Neuronal stem cell (in vitro differentiated cells): ENCODE data around the gene VPS36. TPM values are rescaled to one million over a fixed set of nuclear protein-coding genes. Genes with fewer than 3 reads are reported as not detected.
A peak's percentile ranks its signal among the peaks of the same experiment; 100 is the strongest.
"Not testable (repeated sequence)": the region's sequence is repeated elsewhere in the genome, so short reads cannot be mapped to it uniquely, and the experiment has no call there.

Experiments
- DNase-seq: peaks from one replicate; pipeline ENCODE4 v3.0.0-alpha.2; 2013; ENCODE audit warnings: low spot score
- H2AFZ ChIP-seq: one replicate; pipeline ENCODE4 v1.6.1; 2013; ENCODE audit warnings: mild to moderate bottlenecking, low read length, inconsistent platforms
- H2AK5ac ChIP-seq: 2 replicates; pipeline ENCODE4 v1.6.1; 2013; ENCODE audit warnings: low read depth, mild to moderate bottlenecking, inconsistent platforms, low read length, moderate library complexity, mixed read lengths
- H2BK120ac ChIP-seq: 2 replicates; pipeline ENCODE4 v1.6.1; 2013; ENCODE audit warnings: low read depth, mild to moderate bottlenecking, inconsistent platforms, low read length, moderate library complexity, mixed read lengths
- H2BK12ac ChIP-seq: one replicate; pipeline ENCODE4 v1.6.1; 2013; ENCODE audit warnings: low read length, inconsistent platforms
- H2BK15ac ChIP-seq: 2 replicates; pipeline ENCODE4 v1.6.1; 2013; ENCODE audit warnings: mild to moderate bottlenecking, low read length, inconsistent platforms, mixed read lengths
- H2BK5ac ChIP-seq: one replicate; pipeline ENCODE4 v1.6.1; 2013; ENCODE audit warnings: inconsistent platforms, mild to moderate bottlenecking, low read length, moderate library complexity
- H3K14ac ChIP-seq: one replicate; pipeline ENCODE4 v1.6.1; 2013; ENCODE audit warnings: low read length, inconsistent platforms
- H3K18ac ChIP-seq: 2 replicates; pipeline ENCODE4 v1.6.1; 2013; ENCODE audit warnings: low read length, inconsistent platforms
- H3K23ac ChIP-seq: 2 replicates; pipeline ENCODE4 v1.6.1; 2013; ENCODE audit warnings: low read depth, mild to moderate bottlenecking, mixed read lengths, low read length, inconsistent platforms; ENCODE audit not compliant: poor library complexity
- H3K27ac ChIP-seq: replicated peaks from 3 replicates; pipeline ENCODE4 v1.5.1; 2013; ENCODE audit warnings: low read length, inconsistent platforms
- H3K27me3 ChIP-seq, 3 experiments: 2 replicates each; pipeline ENCODE4 v1.6.1; 2013; ENCODE audit warnings: low read length in 3 of 3, mild to moderate bottlenecking in 2 of 3, inconsistent platforms in 1 of 3, low read depth in 1 of 3, mixed read lengths in 1 of 3, moderate library complexity in 1 of 3; ENCODE audit not compliant: control insufficient read depth in 3 of 3, insufficient read depth in 3 of 3
- H3K36me3 ChIP-seq, 2 donors: replicated peaks in 1 of 2; 2 replicates each; pipeline ENCODE4 v1.6.1; 2013; ENCODE audit warnings: low read length in 2 of 2; ENCODE audit not compliant: control insufficient read depth in 2 of 2, insufficient read depth in 2 of 2
- H3K4ac ChIP-seq: 2 replicates; pipeline ENCODE4 v1.6.1; 2013; ENCODE audit warnings: inconsistent platforms, mild to moderate bottlenecking, low read length, moderate library complexity
- H3K4me1 ChIP-seq, 2 donors: 1 replicate in 1 of 2; 2 replicates in 1 of 2; pipeline ENCODE4 v1.6.1; 2013; ENCODE audit warnings: low read length in 2 of 2, low read depth in 1 of 2; ENCODE audit not compliant: control insufficient read depth in 2 of 2, insufficient read depth in 1 of 2
- H3K4me2 ChIP-seq: one replicate; pipeline ENCODE4 v1.6.1; 2013; ENCODE audit warnings: mild to moderate bottlenecking, low read length, inconsistent platforms; ENCODE audit not compliant: insufficient read depth, poor library complexity, severe bottlenecking
- H3K4me3 ChIP-seq, 2 donors: 2 replicates each; pipeline ENCODE4 v1.5.1; 2013; ENCODE audit warnings: low read length in 2 of 2, mild to moderate bottlenecking in 2 of 2, inconsistent platforms in 1 of 2, moderate library complexity in 1 of 2
- H3K79me1 ChIP-seq: one replicate; pipeline ENCODE4 v1.6.1; 2013; ENCODE audit warnings: low read depth, mild to moderate bottlenecking, inconsistent platforms, low read length, moderate library complexity
- H3K9ac ChIP-seq: one replicate; pipeline ENCODE4 v1.6.1; 2013; ENCODE audit warnings: mild to moderate bottlenecking, low read depth, low read length, inconsistent platforms; ENCODE audit not compliant: poor library complexity
- H3K9me3 ChIP-seq, 2 donors: replicated peaks in 1 of 2; 2 replicates each; pipeline versions ENCODE3 to v1.6.1; 2013; ENCODE audit warnings: low read length in 2 of 2, mild to moderate bottlenecking in 2 of 2, inconsistent platforms in 1 of 2, low read depth in 1 of 2, mixed read lengths in 1 of 2, moderate library complexity in 1 of 2; ENCODE audit not compliant: control insufficient read depth in 2 of 2, insufficient read depth in 1 of 2
- H4K8ac ChIP-seq: one replicate; pipeline ENCODE4 v1.6.1; 2013; ENCODE audit warnings: low read depth, mild to moderate bottlenecking, inconsistent platforms, low read length, moderate library complexity
- H4K91ac ChIP-seq: one replicate; pipeline ENCODE4 v1.6.1; 2013; ENCODE audit warnings: low read length, low read depth, mild to moderate bottlenecking, inconsistent platforms; ENCODE audit not compliant: poor library complexity
- WGBS, 2 donors: extraction: QIAGEN DNeasy Blood & Tissue Kit; methylation state at CpG; one replicate each; pipeline ENCODE4 v1.1.7; 2013; ENCODE audit warnings: missing lambda C conversion rate in 2 of 2, mixed read lengths in 1 of 2; ENCODE audit not compliant: insufficient read length in 2 of 2, insufficient replicate concordance in 1 of 2; ENCODE audit errors: extremely low coverage in 2 of 2; 5-methylcytosine and 5-hydroxymethylcytosine counted together
- polyA plus RNA-seq, 2 experiments: library from polyadenylated mRNA; stranded (reverse); fragments of 200-250 nt; gene quantifications; one replicate each; pipeline ENCODE4 v1.2.3, GENCODE V29; 2013

VPS36 gene, protein sequence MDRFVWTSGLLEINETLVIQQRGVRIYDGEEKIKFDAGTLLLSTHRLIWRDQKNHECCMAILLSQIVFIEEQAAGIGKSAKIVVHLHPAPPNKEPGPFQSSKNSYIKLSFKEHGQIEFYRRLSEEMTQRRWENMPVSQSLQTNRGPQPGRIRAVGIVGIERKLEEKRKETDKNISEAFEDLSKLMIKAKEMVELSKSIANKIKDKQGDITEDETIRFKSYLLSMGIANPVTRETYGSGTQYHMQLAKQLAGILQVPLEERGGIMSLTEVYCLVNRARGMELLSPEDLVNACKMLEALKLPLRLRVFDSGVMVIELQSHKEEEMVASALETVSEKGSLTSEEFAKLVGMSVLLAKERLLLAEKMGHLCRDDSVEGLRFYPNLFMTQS
- polyA plus RNA-seq (2013, experiment 1 of 2): 27.3 TPM
- 27.8 TPM for polyA plus RNA-seq (2013, experiment 2 of 2)

DNA sequence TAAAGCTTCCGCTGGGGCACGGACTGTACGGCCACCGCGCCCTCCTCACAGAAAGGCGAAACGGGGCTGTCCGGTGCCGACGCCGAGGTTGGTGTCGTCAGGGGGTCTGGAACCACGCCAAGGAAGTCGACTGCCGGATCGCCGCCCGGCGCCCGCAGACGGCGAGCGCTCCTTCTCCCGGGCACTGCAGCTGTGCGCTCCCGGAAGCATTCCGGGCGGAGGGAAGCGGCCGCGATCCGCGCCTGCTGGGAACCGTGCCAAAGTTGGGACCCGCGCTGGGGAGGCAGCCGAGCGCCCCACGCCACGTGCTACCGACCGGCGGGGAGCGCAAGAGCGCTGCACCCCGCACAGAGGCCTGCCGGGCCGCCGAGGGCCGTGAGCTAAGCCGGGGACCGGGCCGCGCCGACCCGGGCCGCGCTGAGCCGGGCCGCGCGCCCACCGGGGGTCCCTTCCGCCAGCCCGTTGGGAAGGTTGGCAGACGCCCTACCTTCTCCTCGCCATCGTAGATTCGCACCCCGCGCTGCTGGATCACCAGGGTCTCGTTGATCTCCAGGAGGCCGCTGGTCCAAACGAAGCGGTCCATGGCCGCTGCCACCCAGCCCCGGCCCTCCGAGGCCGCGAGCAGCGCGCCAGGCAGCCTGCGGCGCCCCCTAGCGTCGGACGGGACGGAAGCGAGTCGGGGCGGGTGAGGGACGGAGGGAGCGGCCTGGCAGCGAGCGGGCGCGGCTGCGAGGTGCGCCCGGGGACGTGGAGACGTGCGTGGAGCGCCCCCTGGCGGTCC is at the start of gene VPS36:
Gene VPS36, minus strand, starts transcription at position 623 of the 781 bp plus-strand sequence. Its CDS starts 40 bp downstream, at position 583.
- no CpG with 5 or more reads among the region's 105 CpGs for WGBS, 2 donors
- peaks cover 6 to 7% of the 10 kb centered on the region in 2 donors for H3K4me1 ChIP-seq
- H4K91ac ChIP-seq: peak within 1 kb of the TSS; percentile 75
- H2BK5ac ChIP-seq: peak within 1 kb of the TSS; percentile 93
- peaks cover 0 to 22% of the 10 kb centered on the region in 2 donors for H3K36me3 ChIP-seq
- H2BK120ac ChIP-seq: no peak within 1 kb of the TSS
- peak within 1 kb of the TSS; percentile 100 for H2AFZ ChIP-seq
- H3K14ac ChIP-seq: peak within 1 kb of the TSS; percentile 95
- H3K27me3 ChIP-seq: no peaks in the 10 kb centered on the region
- H3K9me3 ChIP-seq: no peaks in the 10 kb centered on the region
- peak within 1 kb of the TSS; percentile 96 for H3K9ac ChIP-seq
- peak within 1 kb of the TSS; percentile 27 for H2BK15ac ChIP-seq
- peak within 1 kb of the TSS; percentile 99 for H3K18ac ChIP-seq
- peak within 1 kb of the TSS; percentile 64 for H3K4me2 ChIP-seq
- H3K27ac ChIP-seq: peak within 1 kb of the TSS; percentile 54
- H3K79me1 ChIP-seq: peaks cover 3% of the 10 kb centered on the region
- no peak within 1 kb of the TSS for H3K4ac ChIP-seq
- peak; percentile 96 for DNase-seq
- no peak within 1 kb of the TSS for H4K8ac ChIP-seq
- H2BK12ac ChIP-seq: no peak within 1 kb of the TSS
- H3K4me3 ChIP-seq: peak within 1 kb of the TSS; percentile 97 to 99
- H2AK5ac ChIP-seq: peak within 1 kb of the TSS; percentile 58
- H3K23ac ChIP-seq: peak within 1 kb of the TSS; percentile 74

DNA sequence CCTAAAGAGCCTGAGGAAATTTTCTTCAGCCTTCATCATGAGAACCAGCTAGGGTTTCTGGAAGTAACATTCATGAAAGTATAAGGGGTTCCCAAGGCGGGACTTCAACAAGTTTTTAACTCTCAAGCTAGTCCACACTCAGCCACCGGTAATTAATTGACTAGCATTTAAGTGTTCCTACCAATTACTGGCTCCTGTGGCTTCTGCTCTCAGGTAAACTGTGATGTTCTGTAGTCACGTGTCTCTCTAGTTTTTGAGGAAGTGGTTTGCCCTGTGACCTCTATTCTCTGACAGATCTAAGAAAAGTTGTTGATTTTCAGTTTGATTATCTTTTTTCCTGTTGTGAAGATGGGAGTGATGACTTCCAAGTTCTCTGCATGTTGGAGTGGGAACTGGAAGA is 47.5 kb upstream of the VPS36 start:
- not testable (repeated sequence) for H3K27ac ChIP-seq, H3K27me3 ChIP-seq, H4K8ac ChIP-seq, H3K36me3 ChIP-seq, H3K18ac ChIP-seq, H2BK120ac ChIP-seq, H2BK12ac ChIP-seq, H3K4ac ChIP-seq, H2AFZ ChIP-seq, H2BK5ac ChIP-seq, H3K4me3 ChIP-seq, H2BK15ac ChIP-seq, DNase-seq, H3K9ac ChIP-seq, H3K4me1 ChIP-seq, H3K14ac ChIP-seq, H3K9me3 ChIP-seq, H3K23ac ChIP-seq, H2AK5ac ChIP-seq, H3K79me1 ChIP-seq, H3K4me2 ChIP-seq, H4K91ac ChIP-seq
- WGBS, 2 donors: no CpG with 5 or more reads among the region's 3 CpGs

DNA sequence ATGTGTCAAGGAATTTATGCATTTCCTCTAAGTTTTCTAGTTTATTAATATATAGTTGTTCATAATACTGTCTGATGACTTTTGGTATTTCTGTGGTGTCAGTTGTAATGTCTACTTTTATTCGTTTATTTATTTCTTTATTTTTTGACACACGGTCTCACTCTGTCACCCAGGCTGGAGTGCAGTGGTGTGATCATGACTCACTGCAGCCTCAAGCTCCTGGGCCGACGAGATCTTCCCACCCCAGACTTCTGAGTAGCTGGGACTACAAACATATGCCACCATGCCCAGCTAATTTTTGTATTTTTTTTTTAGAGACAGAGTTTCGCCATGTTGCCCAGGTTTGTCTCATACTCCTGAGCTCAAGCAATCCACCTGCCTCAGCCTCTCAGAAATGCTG is 43.8 kb upstream of the VPS36 start:
- not testable (repeated sequence) for H3K4me1 ChIP-seq, H3K23ac ChIP-seq, H3K4ac ChIP-seq, H3K9me3 ChIP-seq, DNase-seq, H4K8ac ChIP-seq, H3K27me3 ChIP-seq, H2AK5ac ChIP-seq, H3K4me3 ChIP-seq, H3K14ac ChIP-seq, H3K79me1 ChIP-seq, H2BK5ac ChIP-seq, H3K36me3 ChIP-seq, H3K18ac ChIP-seq, H2BK15ac ChIP-seq, H2AFZ ChIP-seq, H3K4me2 ChIP-seq, H2BK12ac ChIP-seq, H4K91ac ChIP-seq, H3K9ac ChIP-seq, H2BK120ac ChIP-seq, H3K27ac ChIP-seq
- no CpG with 5 or more reads among the region's 5 CpGs for WGBS, 2 donors

DNA sequence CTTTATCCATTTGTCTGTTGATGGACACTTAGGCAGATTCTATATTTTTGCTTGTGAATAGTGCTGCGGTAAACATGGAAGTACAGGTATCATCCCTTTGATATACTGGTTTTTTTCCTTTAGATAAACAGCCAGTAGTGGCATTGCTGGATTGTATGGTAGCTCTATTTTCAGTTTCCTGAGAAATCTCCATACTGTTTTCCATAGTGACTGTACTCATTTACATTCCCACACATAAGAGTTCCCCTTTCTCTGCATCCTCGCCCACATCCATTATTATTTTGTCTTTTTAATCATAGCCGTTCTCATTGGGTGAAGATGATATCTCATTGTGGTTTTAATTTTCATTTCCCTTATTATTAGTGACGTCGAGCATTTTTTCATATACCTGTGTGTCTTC is 40.6 kb upstream of the VPS36 start:
- not testable (repeated sequence) for H3K27ac ChIP-seq, H3K36me3 ChIP-seq, H2AK5ac ChIP-seq, H3K4ac ChIP-seq, H3K4me3 ChIP-seq, H3K14ac ChIP-seq, H3K9me3 ChIP-seq, H3K18ac ChIP-seq, H2BK120ac ChIP-seq, H3K79me1 ChIP-seq, H3K4me2 ChIP-seq, H2AFZ ChIP-seq, H4K8ac ChIP-seq, H2BK5ac ChIP-seq, H2BK15ac ChIP-seq, H3K27me3 ChIP-seq, H4K91ac ChIP-seq, DNase-seq, H3K23ac ChIP-seq, H3K9ac ChIP-seq, H2BK12ac ChIP-seq, H3K4me1 ChIP-seq
- no CpG with 5 or more reads among the region's 5 CpGs for WGBS, 2 donors
